ENCODE data around the gene AKAP8L. TPM values are rescaled to one million over a fixed set of nuclear protein-coding genes. Genes with fewer than 3 reads are reported as not detected.
"Not testable (repeated sequence)": the region's sequence is repeated elsewhere in the genome, so short reads cannot be mapped to it uniquely, and the experiment has no call there.

Gene AKAP8L
- total and polyA plus RNA-seq, 10 of the 15 experiments (the other 5 are each of a cell fraction or from before 2014, with no cell fraction given): 0.66 to 64.3 (median 40.0) TPM

GRCh38 chr19:15341328-15341727, 77.5 kb downstream of the AKAP8L start:
- H3K27me3 ChIP-seq (replicated peaks in 1 of 2; ENCODE audit: control insufficient read depth in 2 of 2, insufficient read depth in 2 of 2, low read length in 1 of 2); CTCF ChIA-PET; H3K4me1 ChIP-seq (ENCODE audit: control insufficient read depth, insufficient read depth, low read length); H3K4me2 ChIP-seq (ENCODE audit: control insufficient read depth, insufficient read depth); H3K9me3 ChIP-seq (replicated peaks; ENCODE audit: control insufficient read depth, insufficient read depth, low read length); DNase-seq (ENCODE audit: low read depth, low spot score); H3K9ac ChIP-seq (ENCODE audit: control insufficient read depth, insufficient read depth, low read length); SMC1A ChIA-PET (ENCODE audit: uncharacterized antibody, unreplicated experiment); H3K4me3 ChIP-seq; BruUV-seq (replicated peaks); H2AFZ ChIP-seq (ENCODE audit: control insufficient read depth, low read depth, low read length); H3K79me2 ChIP-seq (ENCODE audit: control insufficient read depth, insufficient read depth, low read length); intact Hi-C loops (cut with micrococcal nuclease; ENCODE audit: unreplicated experiment); RAD21 ChIA-PET (ENCODE audit: unreplicated experiment); H3K27ac ChIP-seq (ENCODE audit: control insufficient read depth, insufficient read depth); FAIRE-seq; H4K20me1 ChIP-seq (ENCODE audit: control insufficient read depth, insufficient read depth); in situ Hi-C loops (cut with MboI); H3K36me3 ChIP-seq (ENCODE audit: control insufficient read depth in 2 of 2, insufficient read depth in 2 of 2, low read length in 1 of 2); POLR2A ChIA-PET; ATAC-seq: not testable (repeated sequence)
- 99% methylated on average over 11 of the region's 11 CpGs for WGBS (ENCODE audit: insufficient coverage, insufficient replicate concordance, low lambda C conversion rate, missing lambda C conversion rate)

- Histone ChIP-seq H4K20me1 (ENCODE audit: control insufficient read depth, insufficient read depth) (no peaks in the 10 kb centered on the region), H3K27ac (ENCODE audit: control insufficient read depth, insufficient read depth) (no peak overlapping the region), H3K36me3 (ENCODE audit: control insufficient read depth in 2 of 2, insufficient read depth in 2 of 2, low read length in 1 of 2) (no peaks in the 10 kb centered on the region; a peak in 2 of 4 replicates), H3K79me2 (ENCODE audit: control insufficient read depth, insufficient read depth, low read length) (no peaks in the 10 kb centered on the region; the same call in 1 of the 2 replicates), H3K9me3 (replicated peaks; ENCODE audit: control insufficient read depth, insufficient read depth, low read length) (no peaks in the 10 kb centered on the region), H3K27me3 (replicated peaks in 1 of 2; ENCODE audit: control insufficient read depth in 2 of 2, insufficient read depth in 2 of 2, low read length in 1 of 2) (no peaks in the 10 kb centered on the region), H3K4me1 (ENCODE audit: control insufficient read depth, insufficient read depth, low read length) (no peaks in the 10 kb centered on the region), H3K4me3 (no peak overlapping the region), H3K4me2 (ENCODE audit: control insufficient read depth, insufficient read depth) (no peak overlapping the region), H2AFZ (ENCODE audit: control insufficient read depth, low read depth, low read length) (no peak overlapping the region), H3K9ac (ENCODE audit: control insufficient read depth, insufficient read depth, low read length) (no peak overlapping the region)
- ATAC-seq: no peak
- no peak for FAIRE-seq
- no TSS peak for BruUV-seq (replicated peaks)
- WGBS (ENCODE audit: insufficient coverage, insufficient replicate concordance, low lambda C conversion rate, missing lambda C conversion rate): 97% methylated on average over 3 of the region's 4 CpGs
- in situ Hi-C loops (cut with MboI) (no loop called here), intact Hi-C loops (cut with micrococcal nuclease; ENCODE audit: unreplicated experiment) (no loop called here)
- TF ChIP-seq ZSCAN29 (IDR thresholded peaks at IDR 0.05): no peak
- TF ChIP-seq ETV6 (conservative IDR thresholded peaks at IDR 0.05 in 1 of 2, IDR thresholded peaks at IDR 0.05 in 1 of 2; ENCODE audit: borderline replicate concordance in 1 of 2, low read depth in 1 of 2): no peak
- TF ChIP-seq EGR1 (IDR thresholded peaks at IDR 0.05; ENCODE audit: borderline replicate concordance in 1 of 2, low read depth in 2 of 2, low read length in 2 of 2): no peak
- TF ChIP-seq MAX (IDR thresholded peaks at IDR 0.05; ENCODE audit: low read depth, low read length): no peak
- TF ChIP-seq IKZF2 (IDR thresholded peaks at IDR 0.05): no peak
- no peak for TF ChIP-seq NFYA (IDR thresholded peaks at IDR 0.05; ENCODE audit: borderline replicate concordance, low read depth, low read length)
- TF ChIP-seq RB1 (IDR thresholded peaks at IDR 0.05; ENCODE audit: borderline replicate concordance): no peak
- no peak for DNase-seq (ENCODE audit: low read depth, low spot score)
- POLR2A ChIA-PET: interaction anchor here (0.7 kb wide), 1 partner anchor 23 kb away, joined by 4 read pairs; no protein-coding TSS in a partner anchor
- RAD21 ChIA-PET (ENCODE audit: unreplicated experiment): no interaction called here
- CTCF ChIA-PET: interaction anchor here (1.7 kb wide), 1 partner anchor 15 kb away, joined by 6 read pairs; no protein-coding TSS in a partner anchor
- SMC1A ChIA-PET (ENCODE audit: uncharacterized antibody, unreplicated experiment): no interaction called here
Measured at GRCh38 chr19:15340086-15340485, 78.7 kb downstream of the AKAP8L start.
